ENCODE data around the gene SLC2A4RG. TPM values are rescaled to one million over a fixed set of nuclear protein-coding genes. Genes with fewer than 3 reads are reported as not detected.
A peak's percentile ranks its signal among the peaks of the same experiment; 100 is the strongest.

Gene SLC2A4RG
- total and polyA plus RNA-seq, 3 donors from 2014 or later = 64.4 to 141 (median 123) TPM

- no peaks in the 10 kb centered on the region for H3K27me3 ChIP-seq
- H3K4me3 ChIP-seq = no peak overlapping the region
- H3K9me3 ChIP-seq = no peaks in the 10 kb centered on the region
- no peak overlapping the region for H3K27ac ChIP-seq
- H3K4me1 ChIP-seq = peaks cover 30% of the 10 kb centered on the region
- TF ChIP-seq CTCF (IDR thresholded peaks at IDR 0.05) (no peak), POLR2A (IDR thresholded peaks at IDR 0.05) (no peak)
- no peak for DNase-seq
- 69 to 80% methylated on average over 4 of the region's 4 CpGs for WGBS, 2 donors
- intact Hi-C loops (cut with DNase I; ENCODE audit: low total_unique reads) = no loop called here
- no peaks in the 10 kb centered on the region for H3K36me3 ChIP-seq (ENCODE audit: low read depth, missing control alignments)
Observed at GRCh38 chr20:63744158-63744557, 4.6 kb downstream of the SLC2A4RG start.

GRCh38 chr20:63744574-63745423 lies 5.2 kb downstream of the SLC2A4RG start:
- H3K9me3 ChIP-seq = no peaks in the 10 kb centered on the region
- intact Hi-C loops (cut with DNase I; ENCODE audit: low total_unique reads) = no loop called here
- no peaks in the 10 kb centered on the region for H3K36me3 ChIP-seq (ENCODE audit: low read depth, missing control alignments)
- 81 to 84% methylated on average over 24 to 25 of the region's 25 CpGs for WGBS, 2 donors
- H3K4me1 ChIP-seq = peaks cover 29% of the 10 kb centered on the region
- TF ChIP-seq POLR2A (IDR thresholded peaks at IDR 0.05) (no peak), CTCF (IDR thresholded peaks at IDR 0.05) (no peak)
- H3K27ac ChIP-seq = peak overlapping the region in 1 of 2 donors; percentile 15
- H3K4me3 ChIP-seq = no peak overlapping the region
- DNase-seq = no peak
- no peaks in the 10 kb centered on the region for H3K27me3 ChIP-seq

GRCh38 chr20:63745424-63745805 lies 5.8 kb downstream of the SLC2A4RG start:
- 77 to 79% methylated on average over 13 to 15 of the region's 15 CpGs for WGBS, 2 donors
- DNase-seq = no peak
- H3K27ac ChIP-seq = peak overlapping the region in 1 of 2 donors; percentile 15

GRCh38 chr20:63745961-63746731 lies 6.6 kb downstream of the SLC2A4RG start:
- peak overlapping the region in 1 of 2 donors; percentile 15 for H3K27ac ChIP-seq
- peaks cover 26% of the 10 kb centered on the region for H3K4me1 ChIP-seq
- TF ChIP-seq POLR2A (IDR thresholded peaks at IDR 0.05) (no peak), CTCF (IDR thresholded peaks at IDR 0.05) (no peak)
- H3K36me3 ChIP-seq (ENCODE audit: low read depth, missing control alignments) = no peaks in the 10 kb centered on the region
- 74 to 82% methylated on average over 12 to 26 of the region's 26 CpGs for WGBS, 2 donors
- no peaks in the 10 kb centered on the region for H3K9me3 ChIP-seq
- intact Hi-C loops (cut with DNase I; ENCODE audit: low total_unique reads) = no loop called here
- no peak overlapping the region for H3K4me3 ChIP-seq
- DNase-seq = no peak
- no peaks in the 10 kb centered on the region for H3K27me3 ChIP-seq

More at GRCh38 chr20:63745424-63745805, 5.8 kb downstream of the SLC2A4RG start:
- no peak overlapping the region for H3K4me3 ChIP-seq
- TF ChIP-seq CTCF (IDR thresholded peaks at IDR 0.05) = no peak
- no peak for TF ChIP-seq POLR2A (IDR thresholded peaks at IDR 0.05)
- no peaks in the 10 kb centered on the region for H3K36me3 ChIP-seq (ENCODE audit: low read depth, missing control alignments)
- H3K4me1 ChIP-seq = peaks cover 29% of the 10 kb centered on the region
- intact Hi-C loops (cut with DNase I; ENCODE audit: low total_unique reads) = no loop called here
- no peaks in the 10 kb centered on the region for H3K9me3 ChIP-seq
- H3K27me3 ChIP-seq = no peaks in the 10 kb centered on the region
